Adrenal gland (tissue), 12 donors: ENCODE measurements around the gene CDC42. TPM values are rescaled to one million over a fixed set of nuclear protein-coding genes. Genes with fewer than 3 reads are reported as not detected.

Source experiments
- DNase-seq, 7 donors: peaks; one replicate each; pipeline ENCODE4 v3.0.0-alpha.2; 2019 to 2020
- H3K27ac ChIP-seq, 5 donors: fragments of 200-600 bp; sonication (generic) in 4 of 5; 1 replicate in 3 of 5; 2 replicates in 2 of 5; pipeline versions ENCODE4 v1.5.1 to v1.8.0; 2016 to 2020; ENCODE audit warnings: mild to moderate bottlenecking in 1 of 5
- H3K27me3 ChIP-seq: fragments of 200-600 bp; 2 replicates; pipeline ENCODE4 v1.8.0; 2021
- H3K36me3 ChIP-seq, 2 donors: fragments of 200-600 bp; replicated peaks in 1 of 2; 1 replicate in 1 of 2; 2 replicates in 1 of 2; pipeline versions ENCODE4 v1.5.1 to v1.8.0; 2018 to 2022
- H3K4me1 ChIP-seq, 2 donors: fragments of 200-600 bp; replicated peaks in 1 of 2; 1 replicate in 1 of 2; 2 replicates in 1 of 2; pipeline versions ENCODE4 v1.5.1 to v1.8.0; 2018 to 2021
- H3K4me3 ChIP-seq, 4 donors: fragments of 200-600 bp; sonication (generic) in 3 of 4; one replicate each; pipeline ENCODE4 v1.5.1; 2016 to 2018
- H3K9me3 ChIP-seq, 3 donors: fragments of 200-600 bp; sonication (generic) in 1 of 3; replicated peaks in 1 of 3; 1 replicate in 2 of 3; 2 replicates in 1 of 3; pipeline versions ENCODE4 v1.5.1 to v1.8.0; 2016 to 2021
- POLR2A ChIP-seq, 2 donors: fragments of 450-650 bp; IDR thresholded peaks; one replicate each; pipeline ENCODE4 v1.6.1; 2017; ENCODE audit warnings: antibody characterized with exemption in 2 of 2, mild to moderate bottlenecking in 2 of 2, moderate library complexity in 1 of 2
- WGBS, 4 donors: extraction: QIAGEN DNeasy Blood & Tissue Kit in 2 of 4; methylation state at CpG; one replicate each; pipeline versions ENCODE4 v1.1.5 to v1.1.7; 2013 to 2017; 5-methylcytosine and 5-hydroxymethylcytosine counted together
- intact Hi-C, 2 donors: fragments of 100-400 bp; cut with DNase I; formaldehyde crosslinking; loops; one replicate each; pipeline versions ENCODE4 v1.14.1 to v1.15.0; 2022 to 2023
- polyA plus RNA-seq, 3 donors: library from polyadenylated mRNA; stranded (reverse); fragments of 200-250 nt in 2 of 3; fragments of 350-450 nt in 1 of 3; fragmentation: Illumina TruSeq in 1 of 3; extraction: RNeasy Lipid Tissue Mini Kit (QIAGEN cat#74804) in 1 of 3; gene quantifications; one replicate each; pipeline ENCODE4 v1.2.3, GENCODE V29; 2013 to 2014
- small RNA-seq, 2 donors: library from RNA; depleted of rRNA; stranded (forward); fragments of <200 nt; gene quantifications; one replicate each; pipeline ENCODE3, GENCODE V24; 2016
- total RNA-seq, 9 donors: library from RNA; depleted of rRNA in 4 of 9; stranded (reverse); fragments of >200 nt in 4 of 9; fragments of 120-200 nt in 1 of 9; fragmentation: NEBNext Ultra II Directional in 1 of 9; extraction: Animal tissue kit (Norgen Biotek cat#: 25700) in 1 of 9; gene quantifications; one replicate each; pipeline versions ENCODE4 v1.1.0 to v1.2.4, GENCODE V29; 2013 to 2023
- TF ChIP-seq, protein P1 (sequence below), 6 experiments: fragments of 450-650 bp in 4 of 6; fragments of 200-600 bp in 2 of 6; sonication (generic) in 1 of 6; IDR thresholded peaks; 1 replicate in 5 of 6; 2 replicates in 1 of 6; pipeline versions ENCODE4 v1.5.1 to v1.8.0; 2016 to 2021; ENCODE audit warnings: antibody characterized with exemption in 6 of 6, mild to moderate bottlenecking in 2 of 6, moderate library complexity in 1 of 6
- donor health status: healthy with polysubstance abuse.
- donor health status: Bipolar disorder and iron deficiency.
- donor health status: DM: yes; HTN: yes; CAD: no.
- donor health status: DM: no; HTN: no; CAD: no.
- donor health status: DM: no; HTN: no; CAD: no.
- donor health status: DM: yes; HTN: yes; CAD: no.

Gene CDC42
- total and polyA plus RNA-seq, 12 donors = 69.6 to 351 (median 215) TPM

DNA sequence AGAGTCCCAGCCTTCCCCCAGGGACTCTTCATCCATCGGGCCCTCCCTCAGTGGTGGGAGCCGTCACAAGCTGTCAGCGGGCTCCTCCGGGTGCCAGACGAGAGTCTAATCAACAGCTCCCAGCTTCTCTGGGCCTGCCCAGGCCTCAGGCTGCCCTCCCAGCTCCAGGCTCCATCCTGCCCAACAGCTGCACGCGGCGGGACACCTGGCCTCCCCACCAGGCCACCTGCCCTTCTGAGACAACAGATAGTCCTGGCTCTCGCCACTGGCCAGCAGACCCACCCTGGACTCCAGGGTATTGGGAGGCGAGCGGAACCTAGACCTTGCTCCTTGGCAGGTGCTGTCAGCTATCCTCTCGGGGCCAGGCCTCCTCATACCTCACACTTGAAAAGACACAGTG lies 87.3 kb downstream of the CDC42 start:
- H3K4me1 ChIP-seq = peaks cover 12 to 13% of the 10 kb centered on the region in 2 donors
- DNase-seq = no peak
- H3K4me3 ChIP-seq = no peak overlapping the region
- intact Hi-C loops = loop anchor here (10.0 kb wide), 1 partner anchor 275 kb away; no protein-coding TSS in a partner anchor
- H3K27me3 ChIP-seq = no peaks in the 10 kb centered on the region
- no peaks in the 10 kb centered on the region for H3K9me3 ChIP-seq
- H3K27ac ChIP-seq = no peak overlapping the region
- 83 to 91% (median 89%) methylated on average over 7 to 12 of the region's 12 CpGs for WGBS, 4 donors
- H3K36me3 ChIP-seq = no peaks in the 10 kb centered on the region
- TF ChIP-seq POLR2A (IDR thresholded peaks at IDR 0.05) = no peak
- TF ChIP-seq, protein P1, sequence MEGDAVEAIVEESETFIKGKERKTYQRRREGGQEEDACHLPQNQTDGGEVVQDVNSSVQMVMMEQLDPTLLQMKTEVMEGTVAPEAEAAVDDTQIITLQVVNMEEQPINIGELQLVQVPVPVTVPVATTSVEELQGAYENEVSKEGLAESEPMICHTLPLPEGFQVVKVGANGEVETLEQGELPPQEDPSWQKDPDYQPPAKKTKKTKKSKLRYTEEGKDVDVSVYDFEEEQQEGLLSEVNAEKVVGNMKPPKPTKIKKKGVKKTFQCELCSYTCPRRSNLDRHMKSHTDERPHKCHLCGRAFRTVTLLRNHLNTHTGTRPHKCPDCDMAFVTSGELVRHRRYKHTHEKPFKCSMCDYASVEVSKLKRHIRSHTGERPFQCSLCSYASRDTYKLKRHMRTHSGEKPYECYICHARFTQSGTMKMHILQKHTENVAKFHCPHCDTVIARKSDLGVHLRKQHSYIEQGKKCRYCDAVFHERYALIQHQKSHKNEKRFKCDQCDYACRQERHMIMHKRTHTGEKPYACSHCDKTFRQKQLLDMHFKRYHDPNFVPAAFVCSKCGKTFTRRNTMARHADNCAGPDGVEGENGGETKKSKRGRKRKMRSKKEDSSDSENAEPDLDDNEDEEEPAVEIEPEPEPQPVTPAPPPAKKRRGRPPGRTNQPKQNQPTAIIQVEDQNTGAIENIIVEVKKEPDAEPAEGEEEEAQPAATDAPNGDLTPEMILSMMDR (IDR thresholded peaks at IDR 0.05) = no peak

Small RNAs within 50 kb of the gene (small RNA-seq; reads per million reads assigned to genes)
- gene RN7SL186P (0 reads per million in 2 donors), gene RNU6-776P (0 reads per million in 2 donors)

Other genes starting within 250 kb of the CDC42 start
- 1 to 10 TPM in 4 of 9 donors, under 1 TPM in 4, not detected in 1; 0.22 to 1.7 (median 1.0) TPM for gene LDLRAD2, start 240.4 kb upstream of the CDC42 start, total RNA-seq
- 1 to 10 TPM in 2 of 3 donors, under 1 TPM in 1; 0.16 to 9.4 (median 5.4) TPM for gene LDLRAD2, start 240.4 kb upstream of the CDC42 start, polyA plus RNA-seq
- 100 to 1,000 TPM in 8 of 9 donors, 10 to 100 TPM in 1; 47.1 to 558 (median 300) TPM for gene HSPG2, start 115.4 kb upstream of the CDC42 start, total RNA-seq
- 100 to 1,000 TPM in 2 of 3 donors, 10 to 100 TPM in 1; 38.7 to 394 (median 156) TPM for gene HSPG2, start 115.4 kb upstream of the CDC42 start, polyA plus RNA-seq
- gene CELA3B, start 75.7 kb upstream of the CDC42 start, total RNA-seq = 1 to 10 TPM in 2 of 9 donors, under 1 TPM in 1, not detected in 6; 0.84 to 7.0 (median 6.7) TPM
- gene CELA3B, start 75.7 kb upstream of the CDC42 start, polyA plus RNA-seq = under 1 TPM in 2 of 3 donors, not detected in 1; 0.80 to 0.84 TPM
- 1 to 10 TPM in 3 of 9 donors, not detected in 6; 3.1 to 9.4 (median 9.0) TPM for gene CELA3A, start 51.1 kb upstream of the CDC42 start, total RNA-seq
- 1 to 10 TPM in 2 of 3 donors, not detected in 1; 1.6 to 2.3 TPM for gene CELA3A, start 51.1 kb upstream of the CDC42 start, polyA plus RNA-seq
- gene WNT4, start 90.4 kb downstream of the CDC42 start, total RNA-seq = 10 to 100 TPM in 1 of 9 donors, 1 to 10 TPM in 8; 2.3 to 39.6 (median 5.8) TPM
- gene WNT4, start 90.4 kb downstream of the CDC42 start, polyA plus RNA-seq = 10 to 100 TPM in 1 of 3 donors, 1 to 10 TPM in 2; 5.7 to 13.6 (median 8.1) TPM